Measurements from ENCODE around the gene SERPINB8. TPM values are rescaled to one million over a fixed set of nuclear protein-coding genes. Genes with fewer than 3 reads are reported as not detected.
"Not testable (repeated sequence)": the region's sequence is repeated elsewhere in the genome, so short reads cannot be mapped to it uniquely, and the experiment has no call there.

Gene SERPINB8
- total RNA-seq, 1 donor from 2014 or later: 14.1 TPM

- Mint-ChIP-seq H3K4me3 (ENCODE audit: unreplicated experiment) (no peak overlapping the region), H3K4me1 (ENCODE audit: low read depth, unreplicated experiment) (no peaks in the 10 kb centered on the region), H3K27me3 (ENCODE audit: low read depth, unreplicated experiment) (peaks cover 2% of the 10 kb centered on the region), H3K9me3 (ENCODE audit: unreplicated experiment) (peaks cover 5% of the 10 kb centered on the region), H3K27ac (ENCODE audit: unreplicated experiment) (no peak overlapping the region), H3K36me3 (ENCODE audit: low read depth, unreplicated experiment) (no peaks in the 10 kb centered on the region)
- no peaks in the 10 kb centered on the region for H4K20me1 ChIP-seq (ENCODE audit: insufficient read depth, low read length)
- no peak overlapping the region for H3K27ac ChIP-seq (ENCODE audit: low read depth, low read length)
- H3K36me3 ChIP-seq (ENCODE audit: insufficient read depth, low read length): no peaks in the 10 kb centered on the region
- H3K9me3 ChIP-seq (ENCODE audit: insufficient read depth, low read depth, low read length): no peaks in the 10 kb centered on the region
- DNase-seq (ENCODE audit: low read depth) (no peak), FAIRE-seq (no peak)
- no peaks in the 10 kb centered on the region for H3K79me2 ChIP-seq (ENCODE audit: insufficient read depth, low read length)
- H3K9ac ChIP-seq (ENCODE audit: low read length): peak overlapping the region; percentile 70
- H3K4me1 ChIP-seq (ENCODE audit: insufficient read depth, low read length): no peaks in the 10 kb centered on the region
- no peaks in the 10 kb centered on the region for H3K27me3 ChIP-seq (ENCODE audit: insufficient read depth, low read length)
- peak overlapping the region; percentile 97 for H2AFZ ChIP-seq (ENCODE audit: low read depth, low read length)
- H3K4me3 ChIP-seq (ENCODE audit: insufficient read depth, low read depth, low read length): peak overlapping the region; percentile 60
- TF ChIP-seq EZH2 (IDR thresholded peaks at IDR 0.05; ENCODE audit: insufficient read depth, low read length): no peak
- TF ChIP-seq CTCF (IDR thresholded peaks at IDR 0.05; ENCODE audit: insufficient read depth, low read depth, low read length): no peak
- H3K4me2 ChIP-seq (ENCODE audit: low read length): peak overlapping the region; percentile 98
Observed at GRCh38 chr18:63936932-63937393, 32.9 kb upstream of the SERPINB8 start.

- Histone ChIP-seq H3K36me3 (ENCODE audit: insufficient read depth, low read length) (no peaks in the 10 kb centered on the region), H3K9ac (ENCODE audit: low read length) (no peak overlapping the region), H3K9me3 (ENCODE audit: insufficient read depth, low read depth, low read length) (no peaks in the 10 kb centered on the region), H3K27me3 (ENCODE audit: insufficient read depth, low read length) (peaks cover 5% of the 10 kb centered on the region), H3K4me1 (ENCODE audit: insufficient read depth, low read length) (no peaks in the 10 kb centered on the region), H4K20me1 (ENCODE audit: insufficient read depth, low read length) (no peaks in the 10 kb centered on the region), H3K4me3 (ENCODE audit: insufficient read depth, low read depth, low read length) (no peak overlapping the region), H3K27ac (ENCODE audit: low read depth, low read length) (no peak overlapping the region), H3K4me2 (ENCODE audit: low read length) (no peak overlapping the region), H3K79me2 (ENCODE audit: insufficient read depth, low read length) (no peaks in the 10 kb centered on the region), H2AFZ (ENCODE audit: low read depth, low read length) (no peak overlapping the region)
- no peaks in the 10 kb centered on the region for H3K4me1 Mint-ChIP-seq (ENCODE audit: low read depth, unreplicated experiment)
- TF ChIP-seq CTCF (IDR thresholded peaks at IDR 0.05; ENCODE audit: insufficient read depth, low read depth, low read length) (no peak), EZH2 (IDR thresholded peaks at IDR 0.05; ENCODE audit: insufficient read depth, low read length) (no peak)
- DNase-seq (ENCODE audit: low read depth): no peak
- peaks cover 9% of the 10 kb centered on the region for H3K27me3 Mint-ChIP-seq (ENCODE audit: low read depth, unreplicated experiment)
- no peak for FAIRE-seq
- peaks cover 6% of the 10 kb centered on the region for H3K9me3 Mint-ChIP-seq (ENCODE audit: unreplicated experiment)
- no peaks in the 10 kb centered on the region for H3K36me3 Mint-ChIP-seq (ENCODE audit: low read depth, unreplicated experiment)
- H3K4me3 Mint-ChIP-seq (ENCODE audit: unreplicated experiment): no peak overlapping the region
- H3K27ac Mint-ChIP-seq (ENCODE audit: unreplicated experiment): no peak overlapping the region
Observed at GRCh38 chr18:63940008-63940407, 29.9 kb upstream of the SERPINB8 start.

- FAIRE-seq: not testable (repeated sequence)
Observed at GRCh38 chr18:63940543-63941050, 29.3 kb upstream of the SERPINB8 start.

More at GRCh38 chr18:63940543-63941050, 29.3 kb upstream of the SERPINB8 start:
- H3K4me3 ChIP-seq (ENCODE audit: insufficient read depth, low read depth, low read length); H3K27me3 ChIP-seq (ENCODE audit: insufficient read depth, low read length); H3K27ac Mint-ChIP-seq (ENCODE audit: unreplicated experiment); DNase-seq (ENCODE audit: low read depth); H3K4me1 Mint-ChIP-seq (ENCODE audit: low read depth, unreplicated experiment); H3K9me3 ChIP-seq (ENCODE audit: insufficient read depth, low read depth, low read length); H3K4me2 ChIP-seq (ENCODE audit: low read length); H3K79me2 ChIP-seq (ENCODE audit: insufficient read depth, low read length); H3K27ac ChIP-seq (ENCODE audit: low read depth, low read length); H3K4me1 ChIP-seq (ENCODE audit: insufficient read depth, low read length); H3K4me3 Mint-ChIP-seq (ENCODE audit: unreplicated experiment); H4K20me1 ChIP-seq (ENCODE audit: insufficient read depth, low read length); H2AFZ ChIP-seq (ENCODE audit: low read depth, low read length); H3K27me3 Mint-ChIP-seq (ENCODE audit: low read depth, unreplicated experiment); H3K9me3 Mint-ChIP-seq (ENCODE audit: unreplicated experiment); H3K9ac ChIP-seq (ENCODE audit: low read length); H3K36me3 Mint-ChIP-seq (ENCODE audit: low read depth, unreplicated experiment); H3K36me3 ChIP-seq (ENCODE audit: insufficient read depth, low read length): not testable (repeated sequence)
